Loucy (cell line): ENCODE measurements around the gene IER5.

ENCODE experiments used
- CTCF ChIP-seq: fragments of 200-600 bp; sonication (generic); conservative IDR thresholded peaks from 2 replicates; pipeline ENCODE4 v1.5.1; 2014; ENCODE audit warnings: mild to moderate bottlenecking, antibody characterized with exemption, low read length
- EZH2phosphoT487 ChIP-seq: fragments of 200-600 bp; IDR thresholded peaks from 2 replicates; pipeline ENCODE4 v1.6.1; 2018; ENCODE audit warnings: antibody characterized with exemption, mild to moderate bottlenecking, moderate library complexity, borderline replicate concordance

- no peak for TF ChIP-seq CTCF
- TF ChIP-seq EZH2phosphoT487, result no peak
Observed at GRCh38 chr1:181073638-181074037, 14.9 kb upstream of the IER5 start.
